B cell (primary cell): ENCODE data around the gene ADAMTS2. TPM values are rescaled to one million over a fixed set of nuclear protein-coding genes. Genes with fewer than 3 reads are reported as not detected.

Experiments used
- ATAC-seq: fragments of 200-7000 bp; cut with Tn5 transposase; one replicate; pipeline ENCODE4 v1.10.0; 2021; ENCODE audit warnings: low read depth, mild to moderate bottlenecking, moderate number of reproducible peaks, moderate library complexity
- CTCF ChIA-PET: fragments of 350-600 bp; sonication (Branson Sonifier 250); formaldehyde crosslinking; loops from one replicate; lab custom pipeline; 2021; ENCODE audit warnings: antibody characterized with exemption, inconsistent platforms; lab: Charles Lee
- POLR2A ChIA-PET: fragments of 350-600 bp; sonication (Branson Sonifier 250); formaldehyde crosslinking; loops from one replicate; lab custom pipeline; 2021; ENCODE audit warnings: antibody characterized with exemption; lab: Charles Lee
- DNase-seq: peaks from one replicate; pipeline ENCODE4 v3.0.0; 2013
- H2AFZ ChIP-seq: 2 replicates; pipeline ENCODE4 v1.6.1; 2012; ENCODE audit warnings: mild to moderate bottlenecking, low read depth, low read length; ENCODE audit not compliant: insufficient read depth, poor library complexity, severe bottlenecking
- H3K27ac ChIP-seq, 2 donors: 1 replicate in 1 of 2; 2 replicates in 1 of 2; pipeline ENCODE4 v1.5.1; 2012 to 2013; ENCODE audit warnings: low read length in 2 of 2, mild to moderate bottlenecking in 2 of 2, moderate library complexity in 1 of 2
- H3K27me3 ChIP-seq, 4 experiments: fragments of 200-600 bp in 1 of 4; sonication (generic) in 1 of 4; replicated peaks in 1 of 4; 1 replicate in 2 of 4; 2 replicates in 2 of 4; pipeline versions ENCODE4 v1.6.1 to v1.7.0; 2013 to 2016; ENCODE audit warnings: low read length in 3 of 4, mild to moderate bottlenecking in 2 of 4, mixed read lengths in 1 of 4, moderate library complexity in 1 of 4; ENCODE audit not compliant: insufficient read depth in 4 of 4, control insufficient read depth in 3 of 4; ENCODE audit errors: control extremely low read depth in 1 of 4
- H3K36me3 ChIP-seq, 2 experiments: replicated peaks in 1 of 2; 1 replicate in 1 of 2; 2 replicates in 1 of 2; pipeline versions ENCODE4 v1.6.1 to v1.7.1; 2013; ENCODE audit warnings: low read length in 1 of 2; ENCODE audit not compliant: insufficient read depth in 2 of 2, control insufficient read depth in 1 of 2; ENCODE audit errors: control extremely low read depth in 1 of 2, extremely low read depth in 1 of 2
- H3K4me1 ChIP-seq, 2 donors: fragments of 200-600 bp in 1 of 2; sonication (generic) in 1 of 2; 1 replicate in 1 of 2; 2 replicates in 1 of 2; pipeline versions ENCODE4 v1.5.1 to v1.6.1; 2013 to 2017; ENCODE audit warnings: low read length in 2 of 2; ENCODE audit not compliant: control insufficient read depth in 2 of 2, insufficient read depth in 2 of 2
- H3K4me2 ChIP-seq: replicated peaks from 2 replicates; pipeline ENCODE3; 2012; ENCODE audit warnings: mild to moderate bottlenecking, low read depth, low read length; ENCODE audit not compliant: poor library complexity, severe bottlenecking
- H3K4me3 ChIP-seq, 5 experiments: fragments of 200-600 bp in 1 of 5; sonication (generic) in 1 of 5; 1 replicate in 3 of 5; 2 replicates in 2 of 5; pipeline versions ENCODE4 v1.5.1 to v1.7.0; 2011 to 2016; ENCODE audit warnings: low read length in 4 of 5, mild to moderate bottlenecking in 4 of 5, low read depth in 2 of 5, control low read depth in 1 of 5, moderate library complexity in 1 of 5; ENCODE audit not compliant: insufficient read depth in 1 of 5; ENCODE audit errors: control extremely low read depth in 1 of 5, extremely low read depth in 1 of 5
- H3K79me2 ChIP-seq: fragments of 200-600 bp; sonication (generic); one replicate; pipeline ENCODE4 v1.6.0; 2016; ENCODE audit warnings: low read length; ENCODE audit not compliant: control insufficient read depth, insufficient read depth
- H3K9ac ChIP-seq: fragments of 200-600 bp; sonication (generic); 2 replicates; pipeline ENCODE4 v1.6.1; 2017; ENCODE audit warnings: mild to moderate bottlenecking, low read length, moderate library complexity
- H3K9me3 ChIP-seq, 3 donors: one replicate each; pipeline versions ENCODE4 v1.6.1 to v1.7.1; 2013; ENCODE audit warnings: low read length in 2 of 3; ENCODE audit not compliant: control insufficient read depth in 2 of 3, insufficient read depth in 1 of 3; ENCODE audit errors: control extremely low read depth in 1 of 3
- H4K20me1 ChIP-seq: 2 replicates; pipeline ENCODE4 v1.6.0; 2012; ENCODE audit warnings: mild to moderate bottlenecking, low read length; ENCODE audit not compliant: insufficient read depth, control insufficient read depth, poor library complexity, severe bottlenecking
- H3K27ac Mint-ChIP-seq: one replicate; pipeline ENCODE4 v1.8.0; 2021; ENCODE audit warnings: mixed read lengths
- H3K27me3 Mint-ChIP-seq: one replicate; pipeline ENCODE4 v1.8.0; 2021; ENCODE audit warnings: mixed read lengths
- H3K4me1 Mint-ChIP-seq: one replicate; pipeline ENCODE4 v1.8.0; 2021; ENCODE audit warnings: mixed read lengths
- H3K4me3 Mint-ChIP-seq: one replicate; pipeline ENCODE4 v1.8.0; 2021; ENCODE audit warnings: mixed read lengths
- H3K9me3 Mint-ChIP-seq: one replicate; pipeline ENCODE4 v1.8.0; 2022; ENCODE audit warnings: mixed read lengths; ENCODE audit not compliant: insufficient read depth
- EZH2 ChIP-seq: IDR thresholded peaks from 2 replicates; pipeline ENCODE4 v1.6.1; 2012; ENCODE audit warnings: borderline replicate concordance, low read depth, mild to moderate bottlenecking, moderate library complexity, low read length; ENCODE audit not compliant: insufficient read depth, poor library complexity, severe bottlenecking
- WGBS: methylation state at CpG from one replicate; pipeline ENCODE4 v1.1.5; 2013; ENCODE audit warnings: missing lambda C conversion rate; ENCODE audit not compliant: insufficient coverage; 5-methylcytosine and 5-hydroxymethylcytosine counted together
- intact Hi-C: fragments of 100-400 bp; cut with micrococcal nuclease; formaldehyde crosslinking; loops from one replicate; pipeline ENCODE4 v1.10.0; 2022
- polyA plus RNA-seq: library from polyadenylated mRNA; depleted of rRNA; stranded (reverse); fragments of >200 nt; gene quantifications from 2 replicates; pipeline ENCODE4 v1.2.3, GENCODE V29; 2012
- total RNA-seq, 2 donors: library from RNA; stranded (reverse); fragments of 120-200 nt in 1 of 2; gene quantifications; 1 replicate in 1 of 2; 2 replicates in 1 of 2; pipeline versions ENCODE4 v1.2.3 to v1.2.4, GENCODE V29; 2013 to 2022
- TF ChIP-seq, protein P1 (sequence below): fragments of 200-600 bp; IDR thresholded peaks from one replicate; pipeline ENCODE4 v1.8.0; 2022; ENCODE audit warnings: antibody characterized with exemption, mild to moderate bottlenecking

Gene ADAMTS2
- total and polyA plus RNA-seq, 2 donors (not counting 1 experiment from before 2014, with no cell fraction given) = not detected

GRCh38 chr5:179264053-179264782, 81.0 kb downstream of the ADAMTS2 start:
- Histone ChIP-seq H3K4me2 (no peak overlapping the region), H3K79me2 (no peaks in the 10 kb centered on the region), H3K9me3 (no peaks in the 10 kb centered on the region), H3K9ac (no peak overlapping the region), H3K27ac (no peak overlapping the region), H3K4me3 (no peak overlapping the region), H4K20me1 (no peaks in the 10 kb centered on the region), H3K36me3 (no peaks in the 10 kb centered on the region), H3K27me3 (no peaks in the 10 kb centered on the region), H3K4me1 (no peaks in the 10 kb centered on the region), H2AFZ (no peak overlapping the region)
- Mint-ChIP-seq H3K9me3 (no peaks in the 10 kb centered on the region), H3K4me1 (no peaks in the 10 kb centered on the region), H3K27me3 (peaks cover 2% of the 10 kb centered on the region), H3K27ac (no peak overlapping the region), H3K4me3 (no peak overlapping the region)
- ChIA-PET CTCF (no interaction called here), POLR2A (no interaction called here)
- 82% methylated on average over 12 of the region's 13 CpGs for WGBS
- no peak for ATAC-seq
- intact Hi-C loops = no loop called here
- DNase-seq = no peak
- TF ChIP-seq EZH2 = no peak

GRCh38 chr5:179263391-179264052, 81.7 kb downstream of the ADAMTS2 start:
- Histone ChIP-seq H3K36me3 (no peaks in the 10 kb centered on the region), H3K27me3 (no peaks in the 10 kb centered on the region), H3K4me1 (no peaks in the 10 kb centered on the region), H4K20me1 (no peaks in the 10 kb centered on the region), H3K4me2 (no peak overlapping the region), H3K79me2 (no peaks in the 10 kb centered on the region), H3K9me3 (no peaks in the 10 kb centered on the region), H3K4me3 (no peak overlapping the region), H3K9ac (no peak overlapping the region), H3K27ac (no peak overlapping the region), H2AFZ (no peak overlapping the region)
- Mint-ChIP-seq H3K9me3 (no peaks in the 10 kb centered on the region), H3K27me3 (no peaks in the 10 kb centered on the region), H3K4me3 (no peak overlapping the region), H3K27ac (no peak overlapping the region), H3K4me1 (no peaks in the 10 kb centered on the region)
- POLR2A ChIA-PET = no interaction called here
- WGBS = 84% methylated on average over 20 of the region's 23 CpGs
- DNase-seq (no peak), ATAC-seq (no peak)
- intact Hi-C loops = no loop called here
- TF ChIP-seq, protein P1, sequence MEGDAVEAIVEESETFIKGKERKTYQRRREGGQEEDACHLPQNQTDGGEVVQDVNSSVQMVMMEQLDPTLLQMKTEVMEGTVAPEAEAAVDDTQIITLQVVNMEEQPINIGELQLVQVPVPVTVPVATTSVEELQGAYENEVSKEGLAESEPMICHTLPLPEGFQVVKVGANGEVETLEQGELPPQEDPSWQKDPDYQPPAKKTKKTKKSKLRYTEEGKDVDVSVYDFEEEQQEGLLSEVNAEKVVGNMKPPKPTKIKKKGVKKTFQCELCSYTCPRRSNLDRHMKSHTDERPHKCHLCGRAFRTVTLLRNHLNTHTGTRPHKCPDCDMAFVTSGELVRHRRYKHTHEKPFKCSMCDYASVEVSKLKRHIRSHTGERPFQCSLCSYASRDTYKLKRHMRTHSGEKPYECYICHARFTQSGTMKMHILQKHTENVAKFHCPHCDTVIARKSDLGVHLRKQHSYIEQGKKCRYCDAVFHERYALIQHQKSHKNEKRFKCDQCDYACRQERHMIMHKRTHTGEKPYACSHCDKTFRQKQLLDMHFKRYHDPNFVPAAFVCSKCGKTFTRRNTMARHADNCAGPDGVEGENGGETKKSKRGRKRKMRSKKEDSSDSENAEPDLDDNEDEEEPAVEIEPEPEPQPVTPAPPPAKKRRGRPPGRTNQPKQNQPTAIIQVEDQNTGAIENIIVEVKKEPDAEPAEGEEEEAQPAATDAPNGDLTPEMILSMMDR = no peak
- TF ChIP-seq EZH2 = no peak
- CTCF ChIA-PET = no interaction called here
